GOT3 (cell line): ENCODE results near the gene AP4E1.
"Not testable (repeated sequence)": the region's sequence is repeated elsewhere in the genome, so short reads cannot be mapped to it uniquely, and the experiment has no call there.

Experiments
- DNase-seq: peaks from one replicate; lab custom pipeline; 2025; ENCODE audit warnings: mixed read lengths; lab: John Stamatoyannopoulos, UW

Gene AP4E1

DNA sequence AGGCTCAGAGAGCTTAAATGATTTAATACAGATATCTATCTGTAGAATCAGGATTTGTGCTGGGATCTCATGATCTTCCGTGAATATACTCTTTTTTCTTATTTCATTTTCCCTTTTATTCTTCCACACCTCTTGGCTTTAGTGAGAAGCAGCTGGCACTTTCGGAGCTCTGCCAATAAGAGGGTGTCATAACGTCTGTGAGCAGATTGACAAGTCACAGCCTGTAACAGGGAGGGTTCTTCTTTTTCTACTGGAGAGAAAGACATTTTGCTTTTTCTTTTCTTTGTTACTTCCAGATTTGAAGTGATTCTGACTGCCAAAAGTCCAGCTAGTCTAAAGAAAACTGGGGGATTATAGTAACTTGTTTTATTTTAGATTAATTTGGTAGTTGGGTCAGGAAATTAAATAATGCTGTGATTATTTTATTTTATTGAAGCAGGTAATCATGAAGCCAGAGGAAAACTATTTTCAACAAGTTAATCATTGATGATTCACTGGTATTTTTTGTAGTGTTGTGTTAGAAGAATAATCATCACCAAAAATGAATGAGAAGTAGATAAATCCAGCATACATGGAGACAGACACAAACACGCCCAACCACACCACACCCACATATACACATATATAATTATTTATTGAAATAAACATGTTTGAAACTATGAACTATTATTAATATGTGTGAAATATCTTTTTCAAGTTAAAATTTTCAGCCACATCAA is 116.4 kb downstream of the AP4E1 start:
- no peak for DNase-seq

DNA sequence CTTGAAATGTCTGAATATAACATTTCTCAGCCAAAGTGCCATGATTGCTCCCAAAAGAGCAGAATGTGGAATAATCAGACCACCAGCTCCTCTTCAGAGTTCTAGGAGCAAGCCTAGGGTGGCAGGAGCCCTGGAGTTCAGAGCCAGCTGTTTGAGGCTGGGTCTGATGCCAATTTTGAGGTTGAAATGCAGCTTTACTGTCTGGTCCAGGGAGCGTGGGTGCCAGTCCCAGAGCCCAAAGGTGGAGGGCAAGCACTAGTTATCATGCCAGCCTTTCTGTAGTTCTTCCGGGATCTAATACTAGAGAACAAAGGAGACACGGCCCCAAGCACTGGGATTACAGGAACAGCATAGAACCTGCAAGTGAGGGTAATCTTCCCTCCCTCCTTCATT is 117.0 kb downstream of the AP4E1 start:
- DNase-seq, result no peak

DNA sequence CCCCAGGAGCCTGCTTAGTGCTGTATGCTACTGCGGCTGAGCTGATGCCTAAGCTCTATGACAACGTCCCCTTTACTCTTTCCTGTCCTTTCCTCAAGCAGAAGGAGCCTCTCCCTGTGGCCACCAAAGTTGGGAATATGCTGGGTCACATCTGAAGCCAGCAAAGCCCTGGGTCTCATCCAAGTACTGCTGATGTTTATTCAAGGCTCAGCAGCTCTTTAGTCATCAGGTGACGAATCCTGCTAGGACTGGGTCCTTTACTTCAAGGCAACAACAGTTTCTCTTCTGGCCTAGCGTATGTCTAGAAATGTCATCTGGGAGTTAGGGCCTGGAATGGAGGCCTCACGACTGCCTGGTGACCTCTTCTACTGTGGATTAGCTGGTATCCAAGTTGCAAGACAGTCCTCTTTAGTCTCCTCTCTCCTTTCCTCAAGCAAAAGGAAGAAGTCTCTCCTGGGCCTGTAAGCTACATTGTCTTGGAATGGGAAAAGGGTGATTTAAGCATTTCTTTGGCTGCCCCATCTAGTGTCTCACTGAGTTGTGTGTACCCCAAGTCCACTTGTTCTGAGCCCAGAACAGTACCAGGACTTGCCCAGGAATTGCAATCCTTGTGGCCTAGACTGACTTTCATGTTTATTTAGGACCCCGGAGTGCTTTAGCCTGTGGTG is 122.3 kb downstream of the AP4E1 start:
- DNase-seq, result no peak

DNA sequence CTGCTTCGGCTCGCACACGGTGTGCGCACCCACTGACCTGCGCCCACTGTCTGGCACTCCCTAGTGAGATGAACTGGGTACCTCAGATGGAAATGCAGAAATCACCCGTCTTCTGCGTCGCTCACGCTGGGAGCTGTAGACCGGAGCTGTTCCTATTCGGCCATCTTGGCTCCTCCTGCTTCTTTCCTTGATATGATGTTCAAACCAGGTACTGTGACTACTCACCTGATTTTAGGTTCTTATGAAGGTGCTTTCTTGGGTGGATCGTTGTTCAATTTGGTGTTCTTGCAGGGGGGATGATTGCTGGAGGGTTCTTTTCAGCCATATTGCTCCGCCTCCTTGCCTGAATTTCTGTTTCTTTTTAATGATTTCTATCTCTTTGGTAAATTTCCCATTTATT is 129.0 kb downstream of the AP4E1 start:
- not testable (repeated sequence) for DNase-seq

GRCh38 chr15:51038162-51038973 is 129.9 kb downstream of the AP4E1 start:
- DNase-seq, result no peak

DNA sequence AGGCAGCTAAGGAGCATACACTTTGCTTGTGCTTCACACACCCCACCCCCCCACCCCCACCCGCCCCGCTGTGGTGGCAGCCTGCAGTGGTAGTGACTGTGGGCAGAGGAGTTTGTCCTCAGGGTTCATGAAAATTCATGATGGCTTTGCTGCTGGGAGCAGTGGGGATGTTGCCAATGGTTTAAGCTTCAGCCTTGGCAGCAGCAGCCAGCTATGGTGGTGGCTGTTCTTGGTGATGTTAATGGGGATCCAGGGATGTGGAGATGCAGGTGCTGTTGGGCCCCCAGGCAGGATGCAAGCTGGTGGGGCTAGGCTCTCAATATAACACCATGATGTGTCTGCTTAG is 130.5 kb downstream of the AP4E1 start:
- no peak for DNase-seq

- DNase-seq, result no peak
These were observed 135.7 kb downstream of the AP4E1 start for GRCh38 chr15:51044037-51044727.

DNA sequence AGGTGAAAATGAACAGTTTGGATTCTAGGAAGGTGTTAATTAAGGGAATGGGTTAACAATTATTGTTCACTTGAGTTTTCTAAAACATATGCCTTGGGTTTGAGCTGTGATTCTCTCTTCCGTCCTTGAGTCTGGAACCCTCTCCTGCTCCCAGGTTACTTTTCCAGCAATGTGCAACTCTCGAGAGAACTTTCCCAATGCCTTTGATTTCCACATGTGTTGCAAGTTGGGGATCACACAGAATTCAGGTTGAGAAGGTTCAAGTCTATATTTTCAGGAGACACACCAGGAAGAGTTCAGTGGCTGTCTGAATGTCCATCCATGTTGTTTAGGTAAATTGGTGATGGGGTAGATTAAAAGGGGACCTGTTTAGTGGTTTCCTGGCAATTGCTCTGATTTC is 137.5 kb downstream of the AP4E1 start:
- DNase-seq, result no peak

GRCh38 chr15:51046799-51047449 is 138.4 kb downstream of the AP4E1 start:
- DNase-seq, result no peak

GRCh38 chr15:51048308-51048707 is 139.8 kb downstream of the AP4E1 start:
- DNase-seq, result no peak

DNA sequence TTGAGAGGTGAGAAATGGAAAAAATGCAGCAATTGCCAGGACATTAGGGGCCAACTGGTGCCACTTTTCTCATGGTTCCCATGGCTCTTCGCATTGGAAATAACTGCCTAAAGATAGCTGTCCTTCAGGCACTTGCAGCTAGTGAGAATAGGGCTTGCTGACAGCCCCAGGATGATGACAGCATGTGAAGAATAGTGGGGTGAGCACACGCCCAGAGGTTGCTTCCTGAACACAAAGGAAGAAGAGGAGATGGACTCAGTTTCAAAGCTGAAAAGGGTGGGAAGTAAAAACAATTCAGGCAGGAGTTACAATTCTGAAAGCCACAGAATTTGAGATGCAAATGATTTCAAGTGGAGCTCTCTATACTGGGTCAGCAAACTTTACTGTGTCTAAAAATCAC is 140.6 kb downstream of the AP4E1 start:
- no peak for DNase-seq

DNA sequence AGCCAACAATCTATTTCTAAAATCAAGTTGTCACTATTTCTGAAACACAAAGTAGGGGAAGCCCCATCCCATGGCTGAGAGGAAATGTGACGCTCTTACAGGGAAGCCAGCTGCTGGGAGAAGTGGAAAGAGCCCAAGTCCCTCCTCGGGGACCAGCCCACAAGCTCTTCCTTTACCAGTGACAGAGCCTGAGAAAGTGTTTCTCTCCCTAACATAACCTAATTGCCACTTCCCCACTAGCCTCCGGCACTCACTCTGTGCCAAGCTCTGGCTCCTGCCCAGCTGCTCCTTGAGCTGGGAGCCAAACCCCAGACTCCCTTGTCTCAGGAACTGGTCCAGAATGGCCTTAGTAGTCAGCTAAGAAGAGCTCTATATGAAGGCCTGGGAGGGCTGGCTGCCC is 143.3 kb downstream of the AP4E1 start:
- DNase-seq, result no peak

DNA sequence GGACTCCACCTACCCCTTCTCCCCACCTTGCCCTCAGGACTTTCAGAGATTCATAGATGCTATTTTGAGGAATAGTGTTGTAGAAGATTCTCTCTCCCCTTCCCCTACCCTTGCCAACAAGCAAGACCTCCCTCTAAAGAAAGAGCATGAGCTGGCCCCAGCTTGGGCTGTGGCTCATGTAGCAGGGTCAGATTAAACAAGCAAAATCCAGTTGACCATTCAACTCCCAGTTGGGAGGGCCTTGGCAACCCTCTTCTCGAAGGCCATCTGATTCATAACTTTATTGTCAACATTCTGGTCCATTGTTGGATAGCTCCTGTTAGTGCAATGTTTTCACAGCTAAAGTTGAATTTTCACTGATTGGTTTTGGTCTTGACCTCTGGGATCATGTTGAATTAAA is 145.1 kb downstream of the AP4E1 start:
- no peak for DNase-seq

- no peak for DNase-seq
These were observed 146.1 kb downstream of the AP4E1 start for GRCh38 chr15:51054535-51054934.
